ENCODE data around the gene KLHL17.

Gene KLHL17

GRCh38 chr1:1013922-1014648, 53.7 kb downstream of the KLHL17 start:
- in situ Hi-C loops (cut with MboI; ENCODE audit: low sequenced_read_pairs): no loop called here

GRCh38 chr1:1014799-1015681, 54.7 kb downstream of the KLHL17 start:
- in situ Hi-C loops (cut with MboI; ENCODE audit: low sequenced_read_pairs): no loop called here

Data from HL-60/S4 treated with retinoic acid at 250 ng/mL for 4 days and 3 days (cell line).